ENCODE results near the gene CAND1. TPM values are rescaled to one million over a fixed set of nuclear protein-coding genes. Genes with fewer than 3 reads are reported as not detected.
A peak's percentile ranks its signal among the peaks of the same experiment; 100 is the strongest.

The CAND1 gene
- total RNA-seq, 1 experiment from 2014 or later: 190 TPM

DNA sequence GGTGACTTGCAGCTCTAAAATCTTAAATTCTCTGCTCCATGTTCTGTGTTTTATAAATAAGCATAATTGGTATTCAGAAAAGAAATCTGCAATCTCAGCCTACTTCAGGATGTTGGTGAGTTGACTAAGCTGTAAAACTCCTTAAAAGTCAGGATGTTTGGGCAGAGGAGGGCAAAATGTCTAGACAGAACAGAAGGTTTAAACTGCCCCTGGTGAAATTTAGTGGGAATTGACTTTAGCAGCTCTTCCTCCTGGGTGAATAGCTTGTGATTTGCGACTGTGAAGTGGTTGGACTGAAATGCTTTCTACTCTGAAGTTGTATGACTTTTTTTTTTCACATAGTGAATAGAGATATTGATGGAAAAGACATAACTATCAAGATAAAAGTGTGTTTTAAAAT lies 85.8 kb downstream of the CAND1 start:
- BruUV-seq (replicated peaks): no TSS peak
- Histone ChIP-seq H3K27ac (ENCODE audit: low read length) (no peak overlapping the region), H3K9me3 (ENCODE audit: control insufficient read depth, insufficient read depth, low read depth, low read length) (no peaks in the 10 kb centered on the region), H3K27me3 (ENCODE audit: control insufficient read depth, insufficient read depth, low read length) (no peaks in the 10 kb centered on the region), H3K36me3 (ENCODE audit: control insufficient read depth, insufficient read depth, low read length) (no peaks in the 10 kb centered on the region), H3K4me1 (ENCODE audit: control insufficient read depth, insufficient read depth, low read length) (no peaks in the 10 kb centered on the region), H3K4me3 (ENCODE audit: low read depth in 2 of 2, low read length in 2 of 2) (no peak overlapping the region)
- CTCF ChIA-PET: interaction anchor here (1.3 kb wide), 1 partner anchor 868 kb away, joined by 3 read pairs; no protein-coding TSS in a partner anchor
- in situ Hi-C loops (cut with HindIII; ENCODE audit: low pct_unique_long_range_greater_than_20kb, low sequenced_read_pairs): no loop called here
- DNase-seq (ENCODE audit: low read depth, low spot score) (no peak), ATAC-seq (no peak)
- POLR2A ChIA-PET: interaction anchor here (0.6 kb wide), 1 partner anchor 1292 kb away, joined by 14 read pairs; no protein-coding TSS in a partner anchor
- TF ChIP-seq TCF7L2 (IDR thresholded peaks at IDR 0.05; ENCODE audit: low read depth, low read length): no peak
- TF ChIP-seq REST (IDR thresholded peaks at IDR 0.05; ENCODE audit: insufficient read depth in 1 of 2, low read depth in 2 of 2, low read length in 1 of 2): no peak
- TF ChIP-seq SIN3A (IDR thresholded peaks at IDR 0.05; ENCODE audit: borderline replicate concordance, insufficient read depth, low read depth, low read length): no peak
- TF ChIP-seq, protein P1, sequence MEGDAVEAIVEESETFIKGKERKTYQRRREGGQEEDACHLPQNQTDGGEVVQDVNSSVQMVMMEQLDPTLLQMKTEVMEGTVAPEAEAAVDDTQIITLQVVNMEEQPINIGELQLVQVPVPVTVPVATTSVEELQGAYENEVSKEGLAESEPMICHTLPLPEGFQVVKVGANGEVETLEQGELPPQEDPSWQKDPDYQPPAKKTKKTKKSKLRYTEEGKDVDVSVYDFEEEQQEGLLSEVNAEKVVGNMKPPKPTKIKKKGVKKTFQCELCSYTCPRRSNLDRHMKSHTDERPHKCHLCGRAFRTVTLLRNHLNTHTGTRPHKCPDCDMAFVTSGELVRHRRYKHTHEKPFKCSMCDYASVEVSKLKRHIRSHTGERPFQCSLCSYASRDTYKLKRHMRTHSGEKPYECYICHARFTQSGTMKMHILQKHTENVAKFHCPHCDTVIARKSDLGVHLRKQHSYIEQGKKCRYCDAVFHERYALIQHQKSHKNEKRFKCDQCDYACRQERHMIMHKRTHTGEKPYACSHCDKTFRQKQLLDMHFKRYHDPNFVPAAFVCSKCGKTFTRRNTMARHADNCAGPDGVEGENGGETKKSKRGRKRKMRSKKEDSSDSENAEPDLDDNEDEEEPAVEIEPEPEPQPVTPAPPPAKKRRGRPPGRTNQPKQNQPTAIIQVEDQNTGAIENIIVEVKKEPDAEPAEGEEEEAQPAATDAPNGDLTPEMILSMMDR (IDR thresholded peaks at IDR 0.05): no peak
- TF ChIP-seq POLR2AphosphoS5 (IDR thresholded peaks at IDR 0.05; ENCODE audit: low read depth, low read length): no peak
- intact Hi-C loops (cut with micrococcal nuclease; ENCODE audit: unreplicated experiment): loop anchor here (5.0 kb wide), 2 partner anchors 87 to 587 kb away; no protein-coding TSS in a partner anchor

- in situ Hi-C loops (cut with HindIII; ENCODE audit: low pct_unique_long_range_greater_than_20kb, low sequenced_read_pairs): no loop called here
- no peaks in the 10 kb centered on the region for H3K4me1 ChIP-seq (ENCODE audit: control insufficient read depth, insufficient read depth, low read length)
- peak; percentile 48; the same call in 1 of the 2 replicates for ATAC-seq
- H3K4me3 ChIP-seq (ENCODE audit: low read depth in 2 of 2, low read length in 2 of 2): no peak overlapping the region
- no peaks in the 10 kb centered on the region for H3K9me3 ChIP-seq (ENCODE audit: control insufficient read depth, insufficient read depth, low read depth, low read length)
- H3K36me3 ChIP-seq (ENCODE audit: control insufficient read depth, insufficient read depth, low read length): no peaks in the 10 kb centered on the region
- DNase-seq (ENCODE audit: low read depth, low spot score): peak; percentile 18
- BruUV-seq (replicated peaks): no TSS peak
- ChIA-PET POLR2A (no interaction called here), CTCF (interaction anchor here (0.6 to 1.3 kb wide), 6 partner anchors 11 to 962 kb away, joined by 3 to 17 read pairs (median 12); no protein-coding TSS in a partner anchor)
- intact Hi-C loops (cut with micrococcal nuclease; ENCODE audit: unreplicated experiment): loop anchor here (5.0 kb wide), 2 partner anchors 87 to 587 kb away; no protein-coding TSS in a partner anchor
- TF ChIP-seq REST (IDR thresholded peaks at IDR 0.05; ENCODE audit: insufficient read depth in 1 of 2, low read depth in 2 of 2, low read length in 1 of 2) (no peak), POLR2AphosphoS5 (IDR thresholded peaks at IDR 0.05; ENCODE audit: low read depth, low read length) (no peak), SIN3A (IDR thresholded peaks at IDR 0.05; ENCODE audit: borderline replicate concordance, insufficient read depth, low read depth, low read length) (no peak), TCF7L2 (IDR thresholded peaks at IDR 0.05; ENCODE audit: low read depth, low read length) (no peak)
- TF ChIP-seq, protein P1 (IDR thresholded peaks at IDR 0.05): peak; percentile 64
- H3K27me3 ChIP-seq (ENCODE audit: control insufficient read depth, insufficient read depth, low read length): no peaks in the 10 kb centered on the region
- H3K27ac ChIP-seq (ENCODE audit: low read length): no peak overlapping the region
These were observed 86.5 kb downstream of the CAND1 start for GRCh38 chr12:67355428-67356379.
